HepG2 (cell line): ENCODE results near the gene CHD9NB. TPM values are rescaled to one million over a fixed set of nuclear protein-coding genes. Genes with fewer than 3 reads are reported as not detected.

Source experiments
- ATAD3A ChIP-seq: sonication (generic); formaldehyde crosslinking; IDR thresholded peaks from 2 replicates; pipeline ENCODE4 v1.4.0; 2020; ENCODE audit warnings: missing genetic modification reagents
- BRCA1 ChIP-seq: sonication (generic); formaldehyde crosslinking; IDR thresholded peaks from 2 replicates; pipeline ENCODE4 v1.4.0; 2020; ENCODE audit warnings: missing genetic modification reagents
- ISX ChIP-seq: sonication (generic); formaldehyde crosslinking; conservative IDR thresholded peaks from 2 replicates; pipeline ENCODE4 v1.5.0; 2020; ENCODE audit warnings: missing genetic modification reagents
- MEIS2 ChIP-seq: sonication (generic); formaldehyde crosslinking; IDR thresholded peaks from 2 replicates; pipeline ENCODE4 v1.9.0; 2021; ENCODE audit warnings: mild to moderate bottlenecking, missing genetic modification reagents
- NFE2 ChIP-seq: sonication (generic); formaldehyde crosslinking; IDR thresholded peaks from 2 replicates; pipeline ENCODE4 v1.4.0; 2020; ENCODE audit warnings: missing genetic modification reagents
- NR2C2 ChIP-seq: sonication (generic); formaldehyde crosslinking; IDR thresholded peaks from 2 replicates; pipeline ENCODE4 v1.4.0; 2020; ENCODE audit warnings: missing genetic modification reagents, mild to moderate bottlenecking, moderate library complexity, borderline replicate concordance
- NR3C1 ChIP-seq: sonication (generic); formaldehyde crosslinking; IDR thresholded peaks from 2 replicates; pipeline ENCODE4 v1.4.0; 2020; ENCODE audit warnings: missing genetic modification reagents
- RBM39 ChIP-seq: fragments of 200-400 bp; formaldehyde crosslinking; IDR thresholded peaks from one replicate; pipeline ENCODE4 v1.6.1; 2018; ENCODE audit warnings: antibody characterized with exemption, mild to moderate bottlenecking, low read depth, low read length; ENCODE audit not compliant: poor library complexity, severe bottlenecking
- SMARCE1 ChIP-seq: fragments of 450-650 bp; IDR thresholded peaks from 2 replicates; pipeline ENCODE4 v1.6.1; 2017; ENCODE audit warnings: borderline replicate concordance
- SOX5 ChIP-seq: IDR thresholded peaks from 2 replicates; pipeline ENCODE4 v1.6.1; 2016; ENCODE audit warnings: borderline replicate concordance
- U2AF2 ChIP-seq: fragments of 200-400 bp; formaldehyde crosslinking; IDR thresholded peaks from 2 replicates; pipeline ENCODE4 v1.6.1; 2017; ENCODE audit warnings: low read depth, mild to moderate bottlenecking, low read length
- YEATS4 ChIP-seq: sonication (generic); formaldehyde crosslinking; IDR thresholded peaks from 2 replicates; pipeline ENCODE4 v1.4.0; 2020; ENCODE audit warnings: missing genetic modification reagents, borderline replicate concordance
- ZNF20 ChIP-seq: sonication (generic); formaldehyde crosslinking; IDR thresholded peaks from 2 replicates; pipeline ENCODE4 v1.4.0; 2020; ENCODE audit warnings: mild to moderate bottlenecking, moderate library complexity, missing genetic modification reagents
- ZNF317 ChIP-seq: sonication (generic); formaldehyde crosslinking; IDR thresholded peaks from 2 replicates; pipeline ENCODE4 v1.5.0; 2020; ENCODE audit warnings: mild to moderate bottlenecking, missing genetic modification reagents
- ZNF34 ChIP-seq: sonication (generic); formaldehyde crosslinking; IDR thresholded peaks from 2 replicates; pipeline ENCODE4 v1.4.0; 2020; ENCODE audit warnings: mild to moderate bottlenecking, missing genetic modification reagents, borderline replicate concordance
- ZNF546 ChIP-seq: sonication (generic); formaldehyde crosslinking; conservative IDR thresholded peaks from 2 replicates; pipeline ENCODE4 v1.8.1; 2023; ENCODE audit warnings: mild to moderate bottlenecking, missing genetic modification reagents
- ZNF619 ChIP-seq: sonication (generic); formaldehyde crosslinking; IDR thresholded peaks from 2 replicates; pipeline ENCODE4 v1.4.0; 2020; ENCODE audit warnings: mild to moderate bottlenecking, missing genetic modification reagents
- ZNF713 ChIP-seq: sonication (generic); formaldehyde crosslinking; IDR thresholded peaks from 2 replicates; pipeline ENCODE4 v1.4.0; 2020; ENCODE audit warnings: mild to moderate bottlenecking, missing genetic modification reagents
- polyA plus RNA-seq, 8 experiments: library from polyadenylated mRNA; depleted of rRNA in 3 of 8; stranded (reverse) in 7 of 8; unstranded in 1 of 8; fragments of >200 nt; fragmentation: Illumina TruSeq in 4 of 8; extraction: Trizol in 4 of 8; gene quantifications; 2 replicates each; pipeline versions ENCODE4 v1.2.1 to v1.2.3, GENCODE V29; 2011 to 2016; ENCODE audit warnings: low read depth in 4 of 8, missing spikeins in 1 of 8, mixed read lengths in 1 of 8; ENCODE audit not compliant: insufficient read depth in 1 of 8
- total RNA-seq, 5 experiments: library from RNA; depleted of rRNA; stranded (reverse); fragments of >200 nt; fragmentation: Illumina TruSeq; extraction: Trizol; gene quantifications; 2 replicates each; pipeline ENCODE4 v1.2.3, GENCODE V29; 2016; ENCODE audit warnings: low read depth in 1 of 5
- TF ChIP-seq, protein P1 (sequence below): sonication (generic); formaldehyde crosslinking; IDR thresholded peaks from 2 replicates; pipeline ENCODE4 v1.5.0; 2020; ENCODE audit warnings: missing genetic modification reagents
- TF ChIP-seq, protein P2 (sequence below): sonication (generic); formaldehyde crosslinking; IDR thresholded peaks from 2 replicates; pipeline ENCODE4 v1.4.0; 2020; ENCODE audit warnings: mild to moderate bottlenecking, missing genetic modification reagents
- TF ChIP-seq, protein P3 (sequence below): sonication (generic); formaldehyde crosslinking; IDR thresholded peaks from 2 replicates; pipeline ENCODE4 v1.4.0; 2020; ENCODE audit warnings: missing genetic modification reagents
- TF ChIP-seq, protein P4 (sequence below): sonication (generic); formaldehyde crosslinking; IDR thresholded peaks from 2 replicates; pipeline ENCODE4 v1.4.0; 2020; ENCODE audit warnings: mild to moderate bottlenecking, missing genetic modification reagents
- TF ChIP-seq, protein P5 (sequence below): sonication (generic); formaldehyde crosslinking; IDR thresholded peaks from 2 replicates; pipeline ENCODE4 v1.8.0; 2022; ENCODE audit warnings: mild to moderate bottlenecking, missing genetic modification reagents
- TF ChIP-seq, protein P6 (sequence below): sonication (generic); formaldehyde crosslinking; IDR thresholded peaks from 2 replicates; pipeline ENCODE4 v1.4.0; 2020; ENCODE audit warnings: mild to moderate bottlenecking, low read depth, missing genetic modification reagents

The CHD9NB gene
- total and polyA plus RNA-seq, 2 of the 13 experiments (the other 11 are each of a cell fraction or from before 2014, with no cell fraction given) = 0.17 to 0.18 TPM

DNA sequence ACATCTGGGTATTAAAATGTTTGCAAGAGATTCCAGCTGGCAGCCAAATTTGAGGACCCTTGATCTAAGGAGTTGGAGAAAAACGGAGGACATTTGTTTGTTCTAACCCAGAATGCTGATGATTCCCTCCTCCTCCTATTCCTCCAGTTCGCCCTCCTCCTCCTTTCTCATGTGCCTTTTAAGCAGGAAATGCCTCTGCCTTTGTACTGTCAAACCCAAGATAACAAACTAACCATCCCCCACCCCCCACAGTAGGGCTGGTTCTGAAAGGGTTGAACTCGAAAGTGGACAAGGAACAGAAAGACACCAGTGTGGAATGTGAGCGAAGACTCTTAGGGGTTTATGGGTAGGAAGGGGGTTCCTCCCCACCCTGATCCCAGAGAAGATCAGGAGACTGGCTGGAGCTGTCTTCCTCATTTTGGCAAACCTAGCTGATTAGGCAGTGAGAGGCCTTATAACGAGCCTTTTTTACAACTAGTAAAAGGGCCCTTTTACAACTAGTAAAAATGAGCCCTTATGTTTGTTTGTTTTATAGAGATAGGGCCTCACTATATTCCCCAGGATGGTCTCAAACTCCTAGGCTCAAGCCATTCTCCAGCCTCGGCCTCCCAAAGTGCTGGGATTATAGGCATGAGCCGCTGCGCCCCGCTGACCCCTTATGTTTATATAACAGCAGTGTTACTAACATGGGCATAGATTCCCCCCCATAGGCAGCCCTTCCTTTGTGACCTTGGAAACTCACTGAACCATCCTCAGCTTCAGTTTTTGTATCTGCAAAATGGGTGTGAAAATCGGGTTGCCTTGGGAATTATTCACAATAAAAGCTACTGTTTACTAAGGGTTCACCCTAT lies 3.1 kb upstream of the CHD9NB start (continued):
- TF ChIP-seq, protein P1, sequence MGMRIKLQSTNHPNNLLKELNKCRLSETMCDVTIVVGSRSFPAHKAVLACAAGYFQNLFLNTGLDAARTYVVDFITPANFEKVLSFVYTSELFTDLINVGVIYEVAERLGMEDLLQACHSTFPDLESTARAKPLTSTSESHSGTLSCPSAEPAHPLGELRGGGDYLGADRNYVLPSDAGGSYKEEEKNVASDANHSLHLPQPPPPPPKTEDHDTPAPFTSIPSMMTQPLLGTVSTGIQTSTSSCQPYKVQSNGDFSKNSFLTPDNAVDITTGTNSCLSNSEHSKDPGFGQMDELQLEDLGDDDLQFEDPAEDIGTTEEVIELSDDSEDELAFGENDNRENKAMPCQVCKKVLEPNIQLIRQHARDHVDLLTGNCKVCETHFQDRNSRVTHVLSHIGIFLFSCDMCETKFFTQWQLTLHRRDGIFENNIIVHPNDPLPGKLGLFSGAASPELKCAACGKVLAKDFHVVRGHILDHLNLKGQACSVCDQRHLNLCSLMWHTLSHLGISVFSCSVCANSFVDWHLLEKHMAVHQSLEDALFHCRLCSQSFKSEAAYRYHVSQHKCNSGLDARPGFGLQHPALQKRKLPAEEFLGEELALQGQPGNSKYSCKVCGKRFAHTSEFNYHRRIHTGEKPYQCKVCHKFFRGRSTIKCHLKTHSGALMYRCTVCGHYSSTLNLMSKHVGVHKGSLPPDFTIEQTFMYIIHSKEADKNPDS = peak; percentile 68; the same call in 1 of the 2 replicates
- TF ChIP-seq, protein P2, sequence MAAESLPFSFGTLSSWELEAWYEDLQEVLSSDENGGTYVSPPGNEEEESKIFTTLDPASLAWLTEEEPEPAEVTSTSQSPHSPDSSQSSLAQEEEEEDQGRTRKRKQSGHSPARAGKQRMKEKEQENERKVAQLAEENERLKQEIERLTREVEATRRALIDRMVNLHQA (CRISPR knock-in tag) = no peak
- TF ChIP-seq SMARCE1 (no peak), YEATS4 (CRISPR knock-in tag) (no peak), SOX5 (peak; percentile 27), ATAD3A (CRISPR knock-in tag) (no peak), ZNF34 (CRISPR knock-in tag) (no peak), RBM39 (no peak), U2AF2 (no peak), ZNF546 (CRISPR knock-in tag) (no peak), ISX (CRISPR knock-in tag) (no peak), ZNF317 (CRISPR knock-in tag) (no peak), ZNF619 (CRISPR knock-in tag) (no peak), ZNF20 (CRISPR knock-in tag) (no peak), NR3C1 (CRISPR knock-in tag) (no peak), NFE2 (CRISPR knock-in tag) (no peak), MEIS2 (CRISPR knock-in tag) (no peak), NR2C2 (CRISPR knock-in tag) (no peak), ZNF713 (CRISPR knock-in tag) (no peak), BRCA1 (CRISPR knock-in tag) (no peak)
- TF ChIP-seq, protein P3, sequence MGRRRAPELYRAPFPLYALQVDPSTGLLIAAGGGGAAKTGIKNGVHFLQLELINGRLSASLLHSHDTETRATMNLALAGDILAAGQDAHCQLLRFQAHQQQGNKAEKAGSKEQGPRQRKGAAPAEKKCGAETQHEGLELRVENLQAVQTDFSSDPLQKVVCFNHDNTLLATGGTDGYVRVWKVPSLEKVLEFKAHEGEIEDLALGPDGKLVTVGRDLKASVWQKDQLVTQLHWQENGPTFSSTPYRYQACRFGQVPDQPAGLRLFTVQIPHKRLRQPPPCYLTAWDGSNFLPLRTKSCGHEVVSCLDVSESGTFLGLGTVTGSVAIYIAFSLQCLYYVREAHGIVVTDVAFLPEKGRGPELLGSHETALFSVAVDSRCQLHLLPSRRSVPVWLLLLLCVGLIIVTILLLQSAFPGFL (CRISPR knock-in tag) = no peak
- TF ChIP-seq, protein P4, sequence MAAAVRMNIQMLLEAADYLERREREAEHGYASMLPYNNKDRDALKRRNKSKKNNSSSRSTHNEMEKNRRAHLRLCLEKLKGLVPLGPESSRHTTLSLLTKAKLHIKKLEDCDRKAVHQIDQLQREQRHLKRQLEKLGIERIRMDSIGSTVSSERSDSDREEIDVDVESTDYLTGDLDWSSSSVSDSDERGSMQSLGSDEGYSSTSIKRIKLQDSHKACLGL (CRISPR knock-in tag) = no peak
- TF ChIP-seq, protein P5, sequence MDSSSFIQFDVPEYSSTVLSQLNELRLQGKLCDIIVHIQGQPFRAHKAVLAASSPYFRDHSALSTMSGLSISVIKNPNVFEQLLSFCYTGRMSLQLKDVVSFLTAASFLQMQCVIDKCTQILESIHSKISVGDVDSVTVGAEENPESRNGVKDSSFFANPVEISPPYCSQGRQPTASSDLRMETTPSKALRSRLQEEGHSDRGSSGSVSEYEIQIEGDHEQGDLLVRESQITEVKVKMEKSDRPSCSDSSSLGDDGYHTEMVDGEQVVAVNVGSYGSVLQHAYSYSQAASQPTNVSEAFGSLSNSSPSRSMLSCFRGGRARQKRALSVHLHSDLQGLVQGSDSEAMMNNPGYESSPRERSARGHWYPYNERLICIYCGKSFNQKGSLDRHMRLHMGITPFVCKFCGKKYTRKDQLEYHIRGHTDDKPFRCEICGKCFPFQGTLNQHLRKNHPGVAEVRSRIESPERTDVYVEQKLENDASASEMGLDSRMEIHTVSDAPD (CRISPR knock-in tag) = no peak
- TF ChIP-seq, protein P6, sequence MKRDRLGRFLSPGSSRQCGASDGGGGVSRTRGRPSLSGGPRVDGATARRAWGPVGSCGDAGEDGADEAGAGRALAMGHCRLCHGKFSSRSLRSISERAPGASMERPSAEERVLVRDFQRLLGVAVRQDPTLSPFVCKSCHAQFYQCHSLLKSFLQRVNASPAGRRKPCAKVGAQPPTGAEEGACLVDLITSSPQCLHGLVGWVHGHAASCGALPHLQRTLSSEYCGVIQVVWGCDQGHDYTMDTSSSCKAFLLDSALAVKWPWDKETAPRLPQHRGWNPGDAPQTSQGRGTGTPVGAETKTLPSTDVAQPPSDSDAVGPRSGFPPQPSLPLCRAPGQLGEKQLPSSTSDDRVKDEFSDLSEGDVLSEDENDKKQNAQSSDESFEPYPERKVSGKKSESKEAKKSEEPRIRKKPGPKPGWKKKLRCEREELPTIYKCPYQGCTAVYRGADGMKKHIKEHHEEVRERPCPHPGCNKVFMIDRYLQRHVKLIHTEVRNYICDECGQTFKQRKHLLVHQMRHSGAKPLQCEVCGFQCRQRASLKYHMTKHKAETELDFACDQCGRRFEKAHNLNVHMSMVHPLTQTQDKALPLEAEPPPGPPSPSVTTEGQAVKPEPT (CRISPR knock-in tag) = no peak
